ENCODE measurements around the gene COL18A1. TPM values are rescaled to one million over a fixed set of nuclear protein-coding genes. Genes with fewer than 3 reads are reported as not detected.

The COL18A1 gene
- total RNA-seq, 1 donor from 2014 or later, result 61.1 TPM

DNA sequence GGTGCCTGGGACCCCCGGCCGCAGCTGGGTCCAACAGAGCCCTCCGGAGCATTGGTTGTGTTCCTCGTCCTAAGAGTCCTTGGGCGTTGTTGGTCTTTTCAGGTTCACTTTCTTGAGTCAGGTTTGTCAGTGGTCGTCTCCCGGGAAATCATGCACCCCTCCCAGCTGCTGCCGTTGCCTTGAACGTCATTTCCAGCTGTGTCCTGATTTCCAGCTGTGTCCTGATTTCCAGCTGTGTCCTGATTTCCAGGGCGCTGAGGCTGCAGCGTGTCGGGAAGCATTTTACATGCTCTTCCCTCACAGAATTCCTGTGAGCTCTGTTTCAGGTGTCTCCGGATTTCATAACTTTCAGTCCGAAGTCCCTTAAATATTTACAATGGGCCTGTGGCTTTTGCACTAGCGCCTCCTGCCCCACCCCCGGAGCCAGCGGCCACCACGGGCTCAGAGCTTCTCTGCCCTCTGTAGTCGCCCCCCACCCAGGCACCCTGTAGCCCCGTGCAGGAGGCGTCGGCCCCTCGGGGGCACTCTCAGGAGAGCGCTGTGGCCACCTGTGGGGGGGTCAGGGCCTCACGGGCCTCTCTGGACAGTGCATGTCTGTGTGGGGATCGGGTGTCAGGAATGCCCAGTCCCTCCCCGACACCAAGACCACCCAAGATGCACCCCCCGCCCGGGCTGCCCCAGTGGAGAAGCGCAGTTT, 66.7 kb downstream of the COL18A1 start:
- no peak for DNase-seq (ENCODE audit: low spot score)
- H3K9me3 Mint-ChIP-seq (ENCODE audit: unreplicated experiment), result no peaks in the 10 kb centered on the region
- peaks cover 7% of the 10 kb centered on the region for H3K27me3 Mint-ChIP-seq (ENCODE audit: unreplicated experiment)
- no peak overlapping the region for H3K4me3 Mint-ChIP-seq (ENCODE audit: unreplicated experiment)
- TF ChIP-seq, protein P1, sequence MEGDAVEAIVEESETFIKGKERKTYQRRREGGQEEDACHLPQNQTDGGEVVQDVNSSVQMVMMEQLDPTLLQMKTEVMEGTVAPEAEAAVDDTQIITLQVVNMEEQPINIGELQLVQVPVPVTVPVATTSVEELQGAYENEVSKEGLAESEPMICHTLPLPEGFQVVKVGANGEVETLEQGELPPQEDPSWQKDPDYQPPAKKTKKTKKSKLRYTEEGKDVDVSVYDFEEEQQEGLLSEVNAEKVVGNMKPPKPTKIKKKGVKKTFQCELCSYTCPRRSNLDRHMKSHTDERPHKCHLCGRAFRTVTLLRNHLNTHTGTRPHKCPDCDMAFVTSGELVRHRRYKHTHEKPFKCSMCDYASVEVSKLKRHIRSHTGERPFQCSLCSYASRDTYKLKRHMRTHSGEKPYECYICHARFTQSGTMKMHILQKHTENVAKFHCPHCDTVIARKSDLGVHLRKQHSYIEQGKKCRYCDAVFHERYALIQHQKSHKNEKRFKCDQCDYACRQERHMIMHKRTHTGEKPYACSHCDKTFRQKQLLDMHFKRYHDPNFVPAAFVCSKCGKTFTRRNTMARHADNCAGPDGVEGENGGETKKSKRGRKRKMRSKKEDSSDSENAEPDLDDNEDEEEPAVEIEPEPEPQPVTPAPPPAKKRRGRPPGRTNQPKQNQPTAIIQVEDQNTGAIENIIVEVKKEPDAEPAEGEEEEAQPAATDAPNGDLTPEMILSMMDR (IDR thresholded peaks at IDR 0.05; ENCODE audit: unreplicated experiment), result no peak
- H3K27ac Mint-ChIP-seq (ENCODE audit: unreplicated experiment), result no peak overlapping the region
- peaks cover 6% of the 10 kb centered on the region for H3K4me1 Mint-ChIP-seq (ENCODE audit: unreplicated experiment)
- H3K36me3 Mint-ChIP-seq (ENCODE audit: low read depth, unreplicated experiment), result peaks cover 15% of the 10 kb centered on the region

DNA sequence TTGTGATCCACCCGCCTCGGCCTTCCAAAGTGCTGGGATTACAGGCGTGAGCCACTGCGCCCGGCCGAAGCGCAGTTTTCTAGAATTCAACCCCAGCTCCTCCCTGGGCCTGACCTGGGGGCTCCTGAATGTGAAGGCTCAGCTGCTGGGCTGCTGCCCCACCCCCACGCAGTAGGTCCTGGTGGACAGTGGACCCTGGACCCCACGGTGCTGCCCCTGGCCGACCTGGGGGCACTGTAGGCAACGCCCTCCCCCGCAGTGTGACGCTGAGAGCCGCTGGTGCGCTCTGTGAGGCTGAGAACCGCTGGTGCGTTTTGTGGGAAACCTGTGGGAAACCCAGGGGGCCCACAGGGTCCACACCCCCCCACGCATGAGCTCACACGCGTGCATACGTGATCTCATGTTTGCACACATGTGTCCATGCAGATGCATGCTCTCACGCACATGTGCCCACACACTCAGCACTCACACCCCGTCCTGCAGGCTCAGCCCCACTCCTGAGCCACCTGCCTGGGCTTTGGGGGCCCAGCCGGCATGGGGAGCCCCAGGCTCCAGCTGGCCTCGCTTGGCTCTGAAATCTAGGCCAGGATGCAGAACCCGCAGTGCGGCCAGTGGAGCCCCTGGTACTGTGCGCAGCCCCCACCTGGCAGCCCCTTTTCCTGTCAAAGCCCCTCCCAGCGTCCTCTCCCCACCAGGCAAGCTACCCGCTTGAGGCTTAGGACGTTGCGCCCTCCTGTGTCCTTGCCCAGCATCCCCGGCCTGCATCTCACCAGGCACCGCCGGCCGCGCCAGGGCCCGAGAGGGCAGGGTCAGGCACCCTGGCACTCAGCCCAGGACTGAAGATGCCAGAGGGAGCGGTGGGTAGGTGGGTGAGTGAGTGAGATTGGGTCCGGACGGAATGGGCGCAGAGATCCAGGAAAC, 67.7 kb downstream of the COL18A1 start:
- TF ChIP-seq, protein P1 (IDR thresholded peaks at IDR 0.05; ENCODE audit: unreplicated experiment), result no peak
- Mint-ChIP-seq H3K27ac (ENCODE audit: unreplicated experiment) (no peak overlapping the region), H3K4me3 (ENCODE audit: unreplicated experiment) (no peak overlapping the region), H3K27me3 (ENCODE audit: unreplicated experiment) (peaks cover 7% of the 10 kb centered on the region), H3K4me1 (ENCODE audit: unreplicated experiment) (peaks cover 7% of the 10 kb centered on the region), H3K9me3 (ENCODE audit: unreplicated experiment) (no peaks in the 10 kb centered on the region), H3K36me3 (ENCODE audit: low read depth, unreplicated experiment) (peaks cover 16% of the 10 kb centered on the region)
- no peak for DNase-seq (ENCODE audit: low spot score)

DNA sequence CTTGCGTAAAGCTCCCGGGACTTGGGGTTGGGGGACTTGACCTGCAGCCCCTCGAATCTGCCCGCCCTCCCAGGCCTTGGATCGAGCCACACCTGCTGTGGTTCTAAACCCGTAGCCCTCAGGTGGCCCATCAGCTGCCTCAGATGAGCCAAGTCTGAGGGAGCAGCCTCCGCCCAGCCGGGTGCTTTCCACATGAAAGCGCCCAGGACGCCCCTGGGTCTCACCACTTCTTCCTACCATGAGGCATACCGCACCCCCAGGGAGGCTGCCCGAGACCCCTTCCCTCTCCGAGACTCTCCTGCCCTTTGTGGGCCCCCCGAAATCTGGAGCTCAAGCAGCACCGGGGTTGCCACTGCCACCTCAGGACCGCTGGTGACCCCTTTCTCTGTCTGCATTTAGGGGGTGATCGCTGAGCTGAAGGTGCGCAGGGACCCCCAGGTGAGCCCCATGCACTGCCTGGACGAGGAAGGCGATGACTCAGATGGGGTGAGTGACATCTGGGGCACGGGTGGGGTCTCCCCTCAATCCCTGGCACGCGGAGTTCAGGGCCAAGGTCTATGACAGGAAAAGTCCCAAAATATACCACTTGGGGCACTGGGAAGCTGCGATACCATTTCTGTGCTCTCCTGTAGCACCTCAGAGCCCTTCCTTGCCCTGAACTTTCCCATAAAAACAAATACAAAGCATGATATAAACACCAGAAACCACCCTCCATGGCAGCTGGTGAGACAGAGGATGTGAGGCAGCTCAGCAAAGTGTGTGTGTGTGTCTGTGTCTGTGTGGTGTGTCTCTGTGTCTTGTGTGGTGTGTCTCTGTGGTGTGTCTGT, 68.7 kb downstream of the COL18A1 start:
- Mint-ChIP-seq H3K27me3 (ENCODE audit: unreplicated experiment) (peaks cover 6% of the 10 kb centered on the region), H3K4me3 (ENCODE audit: unreplicated experiment) (peak overlapping the region; percentile 68), H3K4me1 (ENCODE audit: unreplicated experiment) (peaks cover 14% of the 10 kb centered on the region), H3K36me3 (ENCODE audit: low read depth, unreplicated experiment) (peaks cover 21% of the 10 kb centered on the region), H3K27ac (ENCODE audit: unreplicated experiment) (peak overlapping the region; percentile 48), H3K9me3 (ENCODE audit: unreplicated experiment) (no peaks in the 10 kb centered on the region)
- TF ChIP-seq, protein P1 (IDR thresholded peaks at IDR 0.05; ENCODE audit: unreplicated experiment), result no peak
- DNase-seq (ENCODE audit: low spot score), result no peak

- Mint-ChIP-seq H3K27ac (ENCODE audit: unreplicated experiment) (peak overlapping the region; percentile 48), H3K9me3 (ENCODE audit: unreplicated experiment) (no peaks in the 10 kb centered on the region), H3K4me3 (ENCODE audit: unreplicated experiment) (peak overlapping the region; percentile 68), H3K27me3 (ENCODE audit: unreplicated experiment) (peaks cover 6% of the 10 kb centered on the region), H3K4me1 (ENCODE audit: unreplicated experiment) (peaks cover 17% of the 10 kb centered on the region), H3K36me3 (ENCODE audit: low read depth, unreplicated experiment) (peaks cover 21% of the 10 kb centered on the region)
- DNase-seq (ENCODE audit: low spot score), result no peak
- TF ChIP-seq, protein P1 (IDR thresholded peaks at IDR 0.05; ENCODE audit: unreplicated experiment), result no peak
Measured at GRCh38 chr21:45474323-45474950, 69.5 kb downstream of the COL18A1 start.

Data from endothelial cell (in vitro differentiated cells).